ENCODE results near the gene SETDB1. TPM values are rescaled to one million over a fixed set of nuclear protein-coding genes. Genes with fewer than 3 reads are reported as not detected.

SETDB1 gene
- total RNA-seq, 2 donors from 2014 or later, result 26.3 to 63.8 TPM

DNA sequence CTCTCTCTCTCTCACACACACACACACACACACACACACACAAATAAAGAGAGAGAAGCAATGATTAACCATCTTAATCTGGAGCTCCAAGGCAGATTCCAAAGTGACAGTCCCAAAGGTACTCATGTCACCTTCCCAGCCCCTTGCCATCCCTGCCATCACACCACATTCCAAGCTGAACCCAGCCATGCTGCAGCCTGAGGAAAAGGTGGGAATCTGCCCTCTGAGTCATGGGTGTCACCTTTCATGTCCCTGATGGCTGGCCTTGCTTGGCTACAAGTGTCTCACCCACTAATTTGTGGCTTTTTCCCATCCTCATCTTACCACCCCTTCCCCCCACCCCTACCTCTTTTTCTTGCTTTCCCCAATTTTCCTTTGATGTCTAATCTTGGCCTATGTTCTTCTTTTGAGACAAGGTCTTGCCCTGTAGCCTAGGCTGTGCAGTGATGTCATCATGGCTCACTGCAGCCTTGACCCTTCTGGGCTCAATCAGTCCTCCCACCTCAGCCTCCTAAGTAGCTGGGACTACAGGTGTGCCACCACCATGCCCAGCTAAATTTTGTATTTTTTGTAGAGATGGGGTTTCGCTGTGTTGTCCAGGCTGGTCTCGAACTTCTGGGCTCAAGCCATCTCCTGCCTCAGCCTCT is 59.1 kb downstream of the SETDB1 start:
- H3K9me3 ChIP-seq, result no peaks in the 10 kb centered on the region
- H3K4me1 ChIP-seq (replicated peaks), result no peaks in the 10 kb centered on the region
- H3K27me3 ChIP-seq (replicated peaks; ENCODE audit: insufficient read depth), result no peaks in the 10 kb centered on the region
- WGBS, result 100% methylated on average over 2 of the region's 2 CpGs
- DNase-seq (ENCODE audit: low spot score), result no peak
- H3K4me3 ChIP-seq, result no peak overlapping the region
- H3K36me3 ChIP-seq, result no peaks in the 10 kb centered on the region
- intact Hi-C loops (cut with DNase I), result no loop called here
- no peak overlapping the region for H3K27ac ChIP-seq
- TF ChIP-seq POLR2AphosphoS5 (IDR thresholded peaks at IDR 0.05) (no peak), POLR2A (IDR thresholded peaks at IDR 0.05) (no peak)
- TF ChIP-seq, protein P1, sequence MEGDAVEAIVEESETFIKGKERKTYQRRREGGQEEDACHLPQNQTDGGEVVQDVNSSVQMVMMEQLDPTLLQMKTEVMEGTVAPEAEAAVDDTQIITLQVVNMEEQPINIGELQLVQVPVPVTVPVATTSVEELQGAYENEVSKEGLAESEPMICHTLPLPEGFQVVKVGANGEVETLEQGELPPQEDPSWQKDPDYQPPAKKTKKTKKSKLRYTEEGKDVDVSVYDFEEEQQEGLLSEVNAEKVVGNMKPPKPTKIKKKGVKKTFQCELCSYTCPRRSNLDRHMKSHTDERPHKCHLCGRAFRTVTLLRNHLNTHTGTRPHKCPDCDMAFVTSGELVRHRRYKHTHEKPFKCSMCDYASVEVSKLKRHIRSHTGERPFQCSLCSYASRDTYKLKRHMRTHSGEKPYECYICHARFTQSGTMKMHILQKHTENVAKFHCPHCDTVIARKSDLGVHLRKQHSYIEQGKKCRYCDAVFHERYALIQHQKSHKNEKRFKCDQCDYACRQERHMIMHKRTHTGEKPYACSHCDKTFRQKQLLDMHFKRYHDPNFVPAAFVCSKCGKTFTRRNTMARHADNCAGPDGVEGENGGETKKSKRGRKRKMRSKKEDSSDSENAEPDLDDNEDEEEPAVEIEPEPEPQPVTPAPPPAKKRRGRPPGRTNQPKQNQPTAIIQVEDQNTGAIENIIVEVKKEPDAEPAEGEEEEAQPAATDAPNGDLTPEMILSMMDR (IDR thresholded peaks at IDR 0.05), result no peak

DNA sequence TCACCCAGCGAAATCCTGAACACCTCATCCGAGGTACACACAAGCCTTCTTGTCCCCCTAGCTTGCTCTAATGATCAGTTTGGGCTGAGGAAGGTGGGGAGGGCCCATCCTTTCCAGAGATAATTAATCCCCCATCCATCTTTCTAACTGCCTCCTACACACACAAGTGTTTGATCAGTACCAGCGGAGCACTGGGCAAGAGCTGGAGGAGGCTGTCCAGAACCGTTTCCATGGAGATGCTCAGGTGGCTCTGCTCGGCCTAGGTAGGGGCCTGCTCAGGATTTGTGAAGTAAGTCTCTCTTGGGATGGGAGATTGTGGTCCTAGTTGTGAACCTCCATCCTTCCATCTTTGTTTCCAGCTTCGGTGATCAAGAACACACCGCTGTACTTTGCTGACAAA is 61.8 kb downstream of the SETDB1 start:
- Histone ChIP-seq H3K4me3 (no peak overlapping the region), H3K27ac (no peak overlapping the region), H3K4me1 (replicated peaks) (no peaks in the 10 kb centered on the region), H3K9me3 (no peaks in the 10 kb centered on the region), H3K27me3 (replicated peaks; ENCODE audit: insufficient read depth) (no peaks in the 10 kb centered on the region), H3K36me3 (no peaks in the 10 kb centered on the region)
- intact Hi-C loops (cut with DNase I), result no loop called here
- TF ChIP-seq POLR2A (IDR thresholded peaks at IDR 0.05), result no peak
- TF ChIP-seq POLR2AphosphoS5 (IDR thresholded peaks at IDR 0.05), result no peak
- TF ChIP-seq, protein P1 (IDR thresholded peaks at IDR 0.05), result no peak
- 85% methylated on average over 7 of the region's 7 CpGs for WGBS
- no peak for DNase-seq (ENCODE audit: low spot score)

DNA sequence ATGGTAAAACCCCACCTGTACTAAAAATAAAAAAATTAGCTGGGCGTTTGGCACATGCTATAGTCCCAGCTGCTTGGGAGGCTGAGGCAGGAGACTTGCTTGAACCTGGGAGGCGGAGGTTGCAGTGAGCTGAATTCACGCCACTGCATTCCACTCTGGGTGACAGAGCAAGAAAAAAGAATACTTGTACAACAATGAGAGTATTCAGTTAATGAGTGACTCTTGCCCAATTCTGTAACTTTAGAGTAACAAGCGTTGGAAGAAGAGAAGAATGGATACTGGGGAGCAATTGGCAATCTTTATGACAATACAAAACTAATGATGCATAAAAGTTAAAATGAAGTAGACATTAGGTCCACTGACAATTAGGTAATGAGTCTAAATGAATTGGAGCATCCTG is 66.5 kb downstream of the SETDB1 start:
- Histone ChIP-seq H3K27ac (no peak overlapping the region), H3K9me3 (no peaks in the 10 kb centered on the region), H3K27me3 (replicated peaks; ENCODE audit: insufficient read depth) (no peaks in the 10 kb centered on the region), H3K4me3 (no peak overlapping the region), H3K4me1 (replicated peaks) (no peaks in the 10 kb centered on the region), H3K36me3 (peaks cover 0 to 3% of the 10 kb centered on the region in 2 donors)
- no peak for DNase-seq (ENCODE audit: low spot score)
- WGBS, result 45% methylated on average over 4 of the region's 4 CpGs
- intact Hi-C loops (cut with DNase I), result no loop called here
- TF ChIP-seq POLR2AphosphoS5 (IDR thresholded peaks at IDR 0.05), result no peak
- TF ChIP-seq, protein P1 (IDR thresholded peaks at IDR 0.05), result no peak
- no peak for TF ChIP-seq POLR2A (IDR thresholded peaks at IDR 0.05)

DNA sequence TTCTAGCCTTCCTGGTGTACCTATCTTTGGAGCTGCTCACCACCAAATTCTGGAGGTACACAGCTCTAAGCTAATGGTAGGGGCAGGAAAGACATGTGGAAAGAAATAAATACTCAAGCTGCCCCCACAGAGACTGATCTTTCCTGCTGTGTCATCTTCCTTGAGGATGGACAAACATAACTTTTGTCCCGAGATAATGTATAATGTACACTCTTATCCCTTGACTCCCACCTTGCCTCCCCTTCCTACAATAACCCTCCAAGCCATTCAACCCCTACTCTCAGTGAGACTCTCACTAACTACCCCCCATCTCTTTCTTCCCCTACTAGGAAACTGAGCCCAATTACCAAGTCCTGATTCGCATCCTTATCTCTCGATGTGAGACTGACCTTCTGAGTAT is 68.1 kb downstream of the SETDB1 start:
- Histone ChIP-seq H3K36me3 (peaks cover 9 to 10% of the 10 kb centered on the region in 2 donors), H3K27me3 (replicated peaks; ENCODE audit: insufficient read depth) (no peaks in the 10 kb centered on the region), H3K4me3 (no peak overlapping the region), H3K9me3 (no peaks in the 10 kb centered on the region), H3K27ac (no peak overlapping the region), H3K4me1 (replicated peaks) (no peaks in the 10 kb centered on the region)
- WGBS, result 80% methylated on average over 3 of the region's 3 CpGs
- intact Hi-C loops (cut with DNase I), result no loop called here
- no peak for DNase-seq (ENCODE audit: low spot score)
- TF ChIP-seq POLR2AphosphoS5 (IDR thresholded peaks at IDR 0.05), result no peak

DNA sequence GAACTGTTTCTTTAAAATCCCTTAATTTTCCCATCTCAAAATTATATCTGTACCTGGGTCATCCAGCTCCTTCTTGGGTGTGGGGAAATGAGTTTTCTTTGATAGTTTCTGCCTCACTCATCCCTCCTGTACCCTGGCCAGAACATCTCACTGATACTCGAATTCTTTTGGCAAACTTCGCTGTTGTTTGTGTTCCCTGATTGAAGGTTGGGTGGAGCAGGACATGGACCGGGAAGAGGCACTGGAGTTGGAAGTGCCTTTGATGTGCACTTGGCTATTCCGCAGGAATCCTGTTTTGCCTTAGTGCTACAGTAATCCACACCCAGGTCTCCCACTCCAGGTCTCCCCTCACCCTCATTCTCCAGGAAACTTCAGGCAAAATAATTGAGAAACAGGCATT is 69.3 kb downstream of the SETDB1 start:
- H3K4me3 ChIP-seq, result no peak overlapping the region
- 46% methylated on average over 4 of the region's 4 CpGs for WGBS

More for the DNA sequence above, 69.3 kb downstream of the SETDB1 start:
- no peaks in the 10 kb centered on the region for H3K4me1 ChIP-seq (replicated peaks)
- no peaks in the 10 kb centered on the region for H3K27me3 ChIP-seq (replicated peaks; ENCODE audit: insufficient read depth)
- TF ChIP-seq, protein P1 (IDR thresholded peaks at IDR 0.05), result no peak
- TF ChIP-seq POLR2AphosphoS5 (IDR thresholded peaks at IDR 0.05) (no peak), POLR2A (IDR thresholded peaks at IDR 0.05) (no peak)
- H3K36me3 ChIP-seq, result peaks cover 9 to 10% of the 10 kb centered on the region in 2 donors
- no peaks in the 10 kb centered on the region for H3K9me3 ChIP-seq
- no peak for DNase-seq (ENCODE audit: low spot score)
- intact Hi-C loops (cut with DNase I), result no loop called here
- peak overlapping the region in 1 of 2 donors; percentile 33 for H3K27ac ChIP-seq

Measured in prostate gland (tissue), 2 donors.